OCI-LY3 (cell line): ENCODE measurements around the gene E2F6.
A peak's percentile ranks its signal among the peaks of the same experiment; 100 is the strongest.

Experiments used
- H2AFZ ChIP-seq: fragments of 200-600, 300-600 bp; shearing (Covaris generic); 2 replicates; pipeline ENCODE4 v1.6.0; 2014; ENCODE audit warnings: antibody characterized with exemption, low read depth, low read length
- H3K27ac ChIP-seq: fragments of 200-600, 300-600 bp; sonication (generic); 2 replicates; pipeline ENCODE4 v1.5.1; 2014; ENCODE audit warnings: mild to moderate bottlenecking, low read length, moderate library complexity, mixed read lengths
- H3K27me3 ChIP-seq: fragments of 200-600, 300-600 bp; sonication (generic); 2 replicates; pipeline ENCODE4 v1.6.1; 2014; ENCODE audit warnings: low read depth, low read length, mixed read lengths
- H3K36me3 ChIP-seq: fragments of 200-600, 300-600 bp; sonication (generic); replicated peaks from 2 replicates; pipeline ENCODE3; 2014; ENCODE audit warnings: low read depth, low read length, mixed read lengths
- H3K4me1 ChIP-seq: fragments of 300-600, 200-600 bp; sonication (generic); 2 replicates; pipeline ENCODE4 v1.6.1; 2014; ENCODE audit warnings: low read length, mixed read lengths
- H3K4me2 ChIP-seq: fragments of 200-600, 300-600 bp; sonication (generic); 2 replicates; pipeline ENCODE4 v1.6.1; 2014; ENCODE audit warnings: low read length, mixed read lengths
- H3K4me3 ChIP-seq: fragments of 300-600, 200-600 bp; sonication (generic); 2 replicates; pipeline ENCODE4 v1.5.1; 2014; ENCODE audit warnings: antibody characterized with exemption, mild to moderate bottlenecking, low read length, moderate library complexity
- H3K79me2 ChIP-seq: fragments of 300-600, 200-600 bp; shearing (Covaris generic); 2 replicates; pipeline ENCODE4 v1.6.1; 2014; ENCODE audit warnings: mild to moderate bottlenecking, low read length, mixed read lengths
- H3K9ac ChIP-seq: fragments of 300-600, 200-600 bp; shearing (Covaris generic); 2 replicates; pipeline ENCODE4 v1.6.0; 2014; ENCODE audit warnings: mild to moderate bottlenecking, low read length, moderate library complexity
- H3K9me3 ChIP-seq: fragments of 200-600, 300-600 bp; shearing (Covaris generic); 2 replicates; pipeline ENCODE4 v1.6.1; 2014; ENCODE audit warnings: low read length, mixed read lengths; ENCODE audit not compliant: insufficient read depth
- H4K20me1 ChIP-seq: fragments of 200-600, 300-600 bp; sonication (generic); 2 replicates; pipeline ENCODE4 v1.6.1; 2016; ENCODE audit warnings: low read length, mixed read lengths; ENCODE audit not compliant: insufficient read depth
- CTCF ChIP-seq: fragments of 200-600, 300-600 bp; sonication (generic); IDR thresholded peaks from 2 replicates; pipeline ENCODE4 v1.5.1; 2014; ENCODE audit warnings: antibody characterized with exemption, low read length, low read depth
- EZH2phosphoT487 ChIP-seq: fragments of 200-600 bp; shearing (Covaris generic); IDR thresholded peaks from 2 replicates; pipeline ENCODE4 v1.6.1; 2018; ENCODE audit warnings: antibody characterized with exemption, mixed run types, low read depth

E2F6 gene

GRCh38 chr2:11467129-11467649, 1.2 kb upstream of the E2F6 start:
- H2AFZ ChIP-seq = no peak overlapping the region
- H3K27ac ChIP-seq = no peak overlapping the region
- H3K4me3 ChIP-seq = peak overlapping the region; percentile 93; the same call in 1 of the 2 replicates
- H3K36me3 ChIP-seq = peaks cover 6% of the 10 kb centered on the region
- H3K4me2 ChIP-seq = peak overlapping the region; percentile 80
- no peaks in the 10 kb centered on the region for H3K9me3 ChIP-seq
- H3K9ac ChIP-seq = no peak overlapping the region
- no peaks in the 10 kb centered on the region for H3K27me3 ChIP-seq
- TF ChIP-seq EZH2phosphoT487 = no peak
- no peak for TF ChIP-seq CTCF
- peaks cover 10% of the 10 kb centered on the region; the same call in 1 of the 2 replicates for H3K4me1 ChIP-seq
- 0 out of 2 replicates have a peak, but pooled peaks cover 5% of the 10 kb centered on the region for H4K20me1 ChIP-seq
- peaks cover 33% of the 10 kb centered on the region for H3K79me2 ChIP-seq

- Histone ChIP-seq H3K4me2 (peak overlapping the region; percentile 80), H3K79me2 (peaks cover 40% of the 10 kb centered on the region), H3K9ac (peak overlapping the region; percentile 74), H3K27me3 (no peaks in the 10 kb centered on the region), H3K27ac (0 out of 2 replicates have a peak overlapping the region, but pooled peaks have one; percentile 48), H4K20me1 (0 out of 2 replicates have a peak, but pooled peaks cover 5% of the 10 kb centered on the region), H3K4me1 (peaks cover 10% of the 10 kb centered on the region; the same call in 1 of the 2 replicates), H3K36me3 (peaks cover 6% of the 10 kb centered on the region), H2AFZ (peak overlapping the region; percentile 97), H3K9me3 (no peaks in the 10 kb centered on the region), H3K4me3 (peak overlapping the region; percentile 93)
- TF ChIP-seq EZH2phosphoT487 (no peak), CTCF (no peak)
These were observed 557 bp upstream of the E2F6 start for GRCh38 chr2:11466307-11467128.

GRCh38 chr2:11465110-11465484, 864 bp downstream of the E2F6 start:
- H3K4me3 ChIP-seq = peak overlapping the region; percentile 93
- H3K9ac ChIP-seq = peak overlapping the region; percentile 74
- no peaks in the 10 kb centered on the region for H3K27me3 ChIP-seq
- 0 out of 2 replicates have a peak, but pooled peaks cover 10% of the 10 kb centered on the region for H4K20me1 ChIP-seq
- H2AFZ ChIP-seq = peak overlapping the region; percentile 97; the same call in 1 of the 2 replicates
- H3K79me2 ChIP-seq = peaks cover 52% of the 10 kb centered on the region
- H3K9me3 ChIP-seq = no peaks in the 10 kb centered on the region
- no peak overlapping the region for H3K27ac ChIP-seq
- H3K4me1 ChIP-seq = peaks cover 10% of the 10 kb centered on the region; the same call in 1 of the 2 replicates
- H3K4me2 ChIP-seq = peak overlapping the region; percentile 80
- peaks cover 6% of the 10 kb centered on the region for H3K36me3 ChIP-seq
- no peak for TF ChIP-seq EZH2phosphoT487
- TF ChIP-seq CTCF = no peak

GRCh38 chr2:11459816-11460215, 6.1 kb downstream of the E2F6 start:
- H3K4me1 ChIP-seq = no peaks in the 10 kb centered on the region
- peaks cover 13% of the 10 kb centered on the region for H3K36me3 ChIP-seq
- H3K4me3 ChIP-seq = no peak overlapping the region
- peaks cover 31% of the 10 kb centered on the region for H4K20me1 ChIP-seq
- H2AFZ ChIP-seq = no peak overlapping the region
- no peak overlapping the region for H3K27ac ChIP-seq
- no peaks in the 10 kb centered on the region for H3K27me3 ChIP-seq
- H3K79me2 ChIP-seq = peaks cover 93% of the 10 kb centered on the region
- H3K9me3 ChIP-seq = no peaks in the 10 kb centered on the region
- no peak overlapping the region for H3K4me2 ChIP-seq
- TF ChIP-seq EZH2phosphoT487 = no peak
- no peak overlapping the region for H3K9ac ChIP-seq
